Stomach (tissue), 4 donors: ENCODE data around the gene TRAPPC3L.

Experiments used
- CTCF ChIP-seq, 7 experiments: fragments of 450-650 bp in 4 of 7; fragments of 200-600 bp in 3 of 7; sonication (generic) in 3 of 7; IDR thresholded peaks; one replicate each; pipeline ENCODE4 v1.5.1; 2016 to 2019; ENCODE audit warnings: antibody characterized with exemption in 7 of 7, control low read depth in 2 of 7, mild to moderate bottlenecking in 1 of 7
- EP300 ChIP-seq: sonication (generic); formaldehyde crosslinking; IDR thresholded peaks from one replicate; pipeline ENCODE4 v1.6.1; 2017; ENCODE audit warnings: antibody characterized with exemption
- POLR2A ChIP-seq, 4 donors: fragments of 450-650 bp; IDR thresholded peaks; one replicate each; pipeline ENCODE4 v1.6.1; 2016; ENCODE audit warnings: antibody characterized with exemption in 4 of 4, control low read depth in 2 of 4, mild to moderate bottlenecking in 1 of 4, moderate library complexity in 1 of 4
- POLR2AphosphoS5 ChIP-seq, 3 donors: sonication (generic); formaldehyde crosslinking; IDR thresholded peaks; one replicate each; pipeline ENCODE4 v1.6.1; 2016; ENCODE audit warnings: antibody characterized with exemption in 3 of 3

- no peak for TF ChIP-seq POLR2A (IDR thresholded peaks at IDR 0.05)
- TF ChIP-seq CTCF (IDR thresholded peaks at IDR 0.05): no peak
- TF ChIP-seq POLR2AphosphoS5 (IDR thresholded peaks at IDR 0.05): no peak
- TF ChIP-seq EP300: no peak
Observed at GRCh38 chr6:116471531-116471930, 74.0 kb downstream of the TRAPPC3L start.
